K562 (cell line): Measurements from ENCODE around the gene PLD1. TPM values are rescaled to one million over a fixed set of nuclear protein-coding genes. Genes with fewer than 3 reads are reported as not detected.
"Not testable (repeated sequence)": the region's sequence is repeated elsewhere in the genome, so short reads cannot be mapped to it uniquely, and the experiment has no call there.

Source experiments
- ATAC-seq: fragments of 200-7000 bp; cut with Tn5 transposase; 3 replicates; pipeline ENCODE4 v1.9.1; 2020; ENCODE audit warnings: moderate library complexity
- BruUV-seq: library from RNA; stranded (reverse); fragments of 400-500 nt; replicated peaks from 2 replicates; lab custom pipeline; 2021; lab: Mats Ljungman, UMichigan
- CTCF ChIA-PET: fragments of 300-600 bp; formaldehyde crosslinking; extraction: SDS; loops from one replicate; lab custom pipeline; 2021; ENCODE audit warnings: low intra/inter-chr PET ratio; lab: Yijun Ruan, JAX
- POLR2A ChIA-PET: fragments of 300-600, 350-650 bp; sonication (Branson Sonifier 250); formaldehyde crosslinking; extraction: SDS; loops from one replicate; lab custom pipeline; 2021; ENCODE audit warnings: antibody characterized with exemption, inconsistent platforms; lab: Yijun Ruan, JAX
- DNase-seq, 4 experiments: peaks; one replicate each; pipeline versions ENCODE4 v3.0.0 to v3.0.0-alpha.2; 2011 to 2018; ENCODE audit warnings: low spot score in 3 of 4, mixed read lengths in 3 of 4; ENCODE audit errors: extremely low read depth in 1 of 4
- FAIRE-seq: peaks from 2 replicates; lab custom pipeline; 2011; peaks lifted over from hg19 to GRCh38; lab: Jason Lieb, UNC
- H2AFZ ChIP-seq: 2 replicates; pipeline ENCODE4 v1.6.0; 2011; ENCODE audit warnings: low read depth, low read length, control low read depth, inconsistent platforms
- H3K27ac ChIP-seq: fragments of 200-600 bp; 3 replicates; pipeline ENCODE4 v1.8.0; 2011; ENCODE audit warnings: low read depth, mild to moderate bottlenecking, control low read depth, inconsistent platforms, low read length, moderate library complexity, mixed read lengths; ENCODE audit errors: extremely low read depth
- H3K27me3 ChIP-seq, 2 experiments: fragments of 300-600 bp in 1 of 2; 2 replicates in 1 of 2; 3 replicates in 1 of 2; pipeline versions ENCODE4 v1.6.0 to v1.8.0; 2011; ENCODE audit warnings: inconsistent platforms in 2 of 2, low read length in 2 of 2, mild to moderate bottlenecking in 1 of 2, mixed read lengths in 1 of 2, moderate library complexity in 1 of 2; ENCODE audit not compliant: control insufficient read depth in 2 of 2, insufficient read depth in 2 of 2
- H3K36me3 ChIP-seq: fragments of 300-600 bp; 3 replicates; pipeline ENCODE4 v1.8.0; 2011; ENCODE audit warnings: mild to moderate bottlenecking, low read length, inconsistent platforms; ENCODE audit not compliant: control insufficient read depth, insufficient read depth
- H3K4me1 ChIP-seq, 2 experiments: fragments of 200-600 bp in 1 of 2; replicated peaks in 1 of 2; 2 replicates in 1 of 2; 3 replicates in 1 of 2; pipeline versions ENCODE4 v1.5.1 to v1.8.0; 2011; ENCODE audit warnings: inconsistent platforms in 2 of 2, low read length in 2 of 2, mild to moderate bottlenecking in 1 of 2, mixed read lengths in 1 of 2, moderate library complexity in 1 of 2; ENCODE audit not compliant: control insufficient read depth in 2 of 2, insufficient read depth in 2 of 2
- H3K4me2 ChIP-seq: 2 replicates; pipeline ENCODE4 v1.6.1; 2011; ENCODE audit warnings: low read length, control low read depth, inconsistent platforms, mixed read lengths; ENCODE audit not compliant: insufficient read depth
- H3K4me3 ChIP-seq: fragments of 200-600 bp; sonication (generic), shearing (Covaris generic); 2 replicates; pipeline ENCODE4 v1.5.1; 2016; ENCODE audit warnings: control low read depth, inconsistent platforms
- H3K79me2 ChIP-seq: fragments of 200-600 bp; 3 replicates; pipeline ENCODE4 v1.8.0; 2011; ENCODE audit warnings: low read length, inconsistent platforms; ENCODE audit not compliant: control insufficient read depth, insufficient read depth
- H3K9ac ChIP-seq, 2 experiments: 2 replicates each; pipeline versions ENCODE4 v1.6.0 to v1.6.1; 2011; ENCODE audit warnings: low read depth in 2 of 2, low read length in 2 of 2, control low read depth in 1 of 2, inconsistent platforms in 1 of 2, mild to moderate bottlenecking in 1 of 2, mixed read lengths in 1 of 2; ENCODE audit not compliant: insufficient read depth in 1 of 2
- H3K9me1 ChIP-seq: one replicate; pipeline ENCODE4 v1.6.0; 2011; ENCODE audit warnings: inconsistent platforms, mild to moderate bottlenecking, low read length, moderate library complexity; ENCODE audit not compliant: control insufficient read depth, insufficient read depth
- H3K9me3 ChIP-seq: replicated peaks from 2 replicates; pipeline ENCODE4 v1.5.1; 2011; ENCODE audit warnings: low read depth, low read length, inconsistent platforms; ENCODE audit not compliant: control insufficient read depth, insufficient read depth
- H4K20me1 ChIP-seq: replicated peaks from 2 replicates; pipeline ENCODE4 v1.6.1; 2011; ENCODE audit warnings: low read length, inconsistent platforms, mixed read lengths; ENCODE audit not compliant: control insufficient read depth, insufficient read depth
- ADNP ChIP-seq: fragments of 200-800 bp; sonication (Bioruptor generic); IDR thresholded peaks from 2 replicates; pipeline ENCODE4 v1.6.1; 2016; ENCODE audit warnings: missing genetic modification characterization, missing compliant biosample characterization
- BCOR ChIP-seq: fragments of 450-650 bp; IDR thresholded peaks from 2 replicates; pipeline ENCODE4 v1.6.1; 2016
- HDAC2 ChIP-seq: fragments of 450-650 bp; IDR thresholded peaks from 2 replicates; pipeline ENCODE4 v1.6.1; 2016; ENCODE audit warnings: mild to moderate bottlenecking
- KDM1A ChIP-seq, 2 experiments: fragments of 450-650 bp; IDR thresholded peaks; 2 replicates each; pipeline ENCODE4 v1.6.1; 2016; ENCODE audit warnings: mild to moderate bottlenecking in 2 of 2
- NFIC ChIP-seq: fragments of 450-650 bp; IDR thresholded peaks from 2 replicates; pipeline ENCODE4 v1.6.1; 2017; ENCODE audit warnings: mild to moderate bottlenecking, inconsistent platforms
- RBM25 ChIP-seq: fragments of 200-400 bp; formaldehyde crosslinking; IDR thresholded peaks from 2 replicates; pipeline ENCODE4 v1.6.1; 2018; ENCODE audit warnings: low read length, low read depth, moderate library complexity; ENCODE audit not compliant: severe bottlenecking
- SMARCA5 ChIP-seq: fragments of 450-650 bp; IDR thresholded peaks from 2 replicates; pipeline ENCODE4 v1.6.1; 2016
- TCF15 ChIP-seq: fragments of 250-450 bp; sonication (Bioruptor Pico); IDR thresholded peaks from 2 replicates; pipeline ENCODE4 v1.8.0; 2022; ENCODE audit warnings: moderate library complexity, mild to moderate bottlenecking, inconsistent platforms
- ZNF146 ChIP-seq: IDR thresholded peaks from one replicate; pipeline ENCODE4 v1.6.1; 2018; ENCODE audit warnings: missing compliant biosample characterization; ENCODE audit not compliant: unreplicated experiment
- ZNF449 ChIP-seq: fragments of 250-450 bp; sonication (Bioruptor Pico); IDR thresholded peaks from 2 replicates; pipeline ENCODE4 v1.8.0; 2022; ENCODE audit warnings: moderate library complexity, mild to moderate bottlenecking, inconsistent platforms
- WGBS: fragments of 100-300 bp; shearing (Covaris generic); methylation state at CpG from one replicate; pipeline ENCODE4 v1.1.6; 2016; ENCODE audit warnings: low coverage, mixed read lengths; ENCODE audit not compliant: insufficient coverage; ENCODE audit errors: missing lambda C conversion rate; 5-methylcytosine and 5-hydroxymethylcytosine counted together
- in situ Hi-C: fragments of 300-500 bp; cut with MboI; formaldehyde crosslinking; loops from 4 replicates; pipeline ENCODE4 v1.15.0; 2018; ENCODE audit warnings: inconsistent platforms, mixed read lengths
- intact Hi-C: fragments of 100-400 bp; cut with micrococcal nuclease; formaldehyde crosslinking; loops from 2 replicates; pipeline ENCODE4 v1.14.2; 2022
- polyA plus RNA-seq, 8 experiments: library from polyadenylated mRNA; depleted of rRNA in 4 of 8; stranded (reverse) in 5 of 8; unstranded in 3 of 8; fragments of >200 nt; fragmentation: Nextera tagmentation in 2 of 8; fragmentation: Illumina TruSeq in 1 of 8; extraction: Ambion mirVana in 2 of 8; extraction: Trizol in 1 of 8; gene quantifications; 2 replicates each; pipeline versions ENCODE4 v1.2.1 to v1.2.3, GENCODE V29; 2011 to 2014; ENCODE audit warnings: inconsistent platforms in 1 of 8, missing spikeins in 1 of 8
- total RNA-seq, 7 experiments: library from RNA; depleted of rRNA in 6 of 7; stranded (reverse); fragments of >200 nt in 6 of 7; fragmentation: Illumina TruSeq in 2 of 7; extraction: Trizol in 2 of 7; gene quantifications; 2 replicates each; pipeline versions ENCODE4 v1.2.1 to v1.2.3, GENCODE V29; 2011 to 2021; ENCODE audit warnings: low replicate concordance in 1 of 7

The PLD1 gene
- total and polyA plus RNA-seq, 9 of the 15 experiments (the other 6 are each of a cell fraction or from before 2014, with no cell fraction given) = 8.4 to 26.1 (median 18.6) TPM

DNA sequence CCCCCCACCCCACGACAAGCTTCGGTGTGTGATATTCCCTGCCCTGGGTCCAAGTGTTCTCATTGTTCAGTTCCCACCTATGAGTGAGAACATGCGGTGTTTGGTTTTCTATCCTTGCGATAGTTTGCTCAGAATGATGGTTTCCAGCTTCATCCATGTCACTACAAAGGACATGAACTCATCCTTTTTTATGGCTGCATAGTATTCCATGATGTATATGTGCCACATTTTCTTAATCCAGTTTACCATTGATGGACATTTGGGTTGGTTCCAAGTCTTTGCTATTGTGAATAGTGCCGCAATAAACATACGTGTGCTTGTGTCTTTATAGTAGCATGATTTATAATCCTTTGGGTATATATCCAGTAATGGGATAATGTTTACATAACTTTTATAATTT lies 4.4 kb upstream of the PLD1 start:
- BruUV-seq = not testable (repeated sequence)
- peaks cover 13 to 35% of the 10 kb centered on the region in 2 experiments for H3K4me1 ChIP-seq

More for the DNA sequence above, 4.4 kb upstream of the PLD1 start:
- intact Hi-C loops = loop anchor here (5.0 kb wide), 2 partner anchors 148 to 352 kb away; partner anchors contain the start of gene TNIK
- DNase-seq, H3K27me3 ChIP-seq, H3K9me1 ChIP-seq, H3K4me3 ChIP-seq, H2AFZ ChIP-seq, FAIRE-seq, ATAC-seq, H3K9ac ChIP-seq, in situ Hi-C loops, CTCF ChIA-PET, H3K9me3 ChIP-seq, H3K27ac ChIP-seq, H4K20me1 ChIP-seq, H3K36me3 ChIP-seq, H3K4me2 ChIP-seq: not testable (repeated sequence)
- POLR2A ChIA-PET = interaction anchor here (0.6 to 1.6 kb wide), 6 partner anchors 8 to 540 kb away, joined by 3 to 5 read pairs (median 4); no protein-coding TSS in a partner anchor
- TF ChIP-seq SMARCA5 (peak; percentile 72; the same call in 1 of the 2 replicates), HDAC2 (peak; percentile 20; the same call in 1 of the 2 replicates), NFIC (peak; percentile 14; the same call in 1 of the 2 replicates), RBM25 (peak; percentile 13), BCOR (peak; percentile 85), KDM1A (IDR thresholded peaks at IDR 0.05) (peak in 1 of 2 experiments; percentile 72; a peak in 2 of 4 replicates), ADNP (tag) (0 out of 2 replicates have a peak, but pooled peaks have one; percentile 56), ZNF146 (CRISPR knock-in tag) (peak; percentile 87), ZNF449 (CRISPR knock-in tag) (0 out of 2 replicates have a peak, but pooled peaks have one; percentile 37), TCF15 (CRISPR knock-in tag) (0 out of 2 replicates have a peak, but pooled peaks have one; percentile 14)
- WGBS = 86% methylated on average over 6 of the region's 6 CpGs
- peaks cover 13% of the 10 kb centered on the region; the same call in 2 of the 3 replicates for H3K79me2 ChIP-seq
